Measurements from ENCODE around the gene ZNF619. TPM values are rescaled to one million over a fixed set of nuclear protein-coding genes. Genes with fewer than 3 reads are reported as not detected.

ZNF619 gene
- total and polyA plus RNA-seq, 9 of the 15 experiments (the other 6 are each of a cell fraction or from before 2014, with no cell fraction given): 1.3 to 9.1 (median 6.3) TPM

DNA sequence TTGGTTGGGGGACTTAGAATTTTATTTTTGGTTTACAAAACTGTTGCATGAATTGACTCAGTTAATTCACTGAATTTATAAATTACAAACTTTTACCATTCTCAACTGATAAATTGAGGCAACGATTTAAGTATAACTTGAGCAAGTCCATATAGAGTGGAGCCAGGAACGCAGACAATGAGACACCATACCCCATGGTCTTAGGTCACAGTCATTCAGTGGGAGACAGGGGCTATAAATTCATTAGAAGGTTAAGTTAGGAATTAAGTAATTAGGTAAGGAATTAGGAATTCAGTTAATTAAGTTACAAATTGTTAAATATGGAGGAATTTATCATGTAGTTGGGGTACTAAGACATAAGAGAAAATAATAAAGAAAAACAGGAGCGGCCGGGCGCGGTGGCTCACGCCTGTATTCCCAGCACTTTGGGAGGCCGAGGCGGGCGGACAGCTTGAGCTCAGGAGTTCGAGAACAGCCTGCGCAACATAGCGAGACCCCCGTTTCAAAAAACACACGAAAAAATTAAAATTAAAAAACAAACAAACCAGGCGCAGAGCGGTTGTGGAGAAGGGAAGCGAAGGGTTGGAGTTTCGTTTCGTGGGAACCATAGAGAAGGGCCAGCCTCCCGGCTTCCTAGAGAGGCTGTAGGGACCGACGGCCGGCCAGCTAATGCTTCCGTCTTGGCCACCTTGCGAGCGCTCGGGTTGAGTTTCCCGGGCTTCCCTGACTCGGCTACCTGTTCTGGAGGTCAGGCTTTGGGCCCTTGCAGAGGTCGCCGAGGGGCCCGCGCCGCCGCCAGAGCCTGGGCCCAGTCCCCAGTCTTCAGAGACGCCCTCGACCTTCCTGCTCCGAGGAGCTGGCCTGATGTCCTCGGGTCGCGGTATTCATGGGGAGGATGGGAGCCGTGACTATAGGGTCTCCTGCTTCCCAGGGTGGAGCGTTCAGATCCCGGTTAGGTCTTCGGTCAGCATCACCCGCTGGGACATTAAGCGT lies at the start of gene ZNF619 (continued):
- TF ChIP-seq MAFK (IDR thresholded peaks at IDR 0.05; ENCODE audit: low read length) (no peak), PCBP1 (IDR thresholded peaks at IDR 0.05; ENCODE audit: low read depth, low read length, poor library complexity, severe bottlenecking) (no peak), ZNF282 (CRISPR knock-in tag; IDR thresholded peaks at IDR 0.05) (no peak), RNF219 (CRISPR knock-in tag; IDR thresholded peaks at IDR 0.05) (no peak), SETDB1 (IDR thresholded peaks at IDR 0.05; ENCODE audit: low read length) (no peak), RREB1 (CRISPR knock-in tag; IDR thresholded peaks at IDR 0.05) (no peak), MAZ (CRISPR knock-in tag; conservative IDR thresholded peaks at IDR 0.05 in 1 of 2, IDR thresholded peaks at IDR 0.05 in 1 of 2) (peak in 1 of 2 experiments; percentile 54; a peak in 1 of 4 replicates), ZNF311 (CRISPR knock-in tag; IDR thresholded peaks at IDR 0.05) (no peak), ZNF133 (CRISPR knock-in tag; IDR thresholded peaks at IDR 0.05) (no peak), ZNF551 (CRISPR knock-in tag; IDR thresholded peaks at IDR 0.05) (no peak), CEBPB (tag; IDR thresholded peaks at IDR 0.05) (no peak), ZEB2 (IDR thresholded peaks at IDR 0.05) (0 out of 2 replicates have a peak, but pooled peaks have one; percentile 32)
- TF ChIP-seq, protein P1, sequence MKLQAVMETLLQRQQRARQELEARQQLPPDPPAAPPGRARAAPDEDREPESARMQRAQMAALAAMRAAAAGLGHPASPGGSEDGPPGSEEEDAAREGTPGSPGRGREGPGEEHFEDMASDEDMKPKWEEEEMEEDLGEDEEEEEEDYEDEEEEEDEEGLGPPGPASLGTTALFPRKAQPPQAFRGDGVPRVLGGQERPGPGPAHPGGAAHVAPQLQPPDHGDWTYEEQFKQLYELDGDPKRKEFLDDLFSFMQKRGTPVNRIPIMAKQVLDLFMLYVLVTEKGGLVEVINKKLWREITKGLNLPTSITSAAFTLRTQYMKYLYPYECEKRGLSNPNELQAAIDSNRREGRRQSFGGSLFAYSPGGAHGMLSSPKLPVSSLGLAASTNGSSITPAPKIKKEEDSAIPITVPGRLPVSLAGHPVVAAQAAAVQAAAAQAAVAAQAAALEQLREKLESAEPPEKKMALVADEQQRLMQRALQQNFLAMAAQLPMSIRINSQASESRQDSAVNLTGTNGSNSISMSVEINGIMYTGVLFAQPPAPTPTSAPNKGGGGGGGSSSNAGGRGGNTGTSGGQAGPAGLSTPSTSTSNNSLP (IDR thresholded peaks at IDR 0.05; ENCODE audit: borderline replicate concordance, low read depth, low read length): no peak
- TF ChIP-seq, protein P2, sequence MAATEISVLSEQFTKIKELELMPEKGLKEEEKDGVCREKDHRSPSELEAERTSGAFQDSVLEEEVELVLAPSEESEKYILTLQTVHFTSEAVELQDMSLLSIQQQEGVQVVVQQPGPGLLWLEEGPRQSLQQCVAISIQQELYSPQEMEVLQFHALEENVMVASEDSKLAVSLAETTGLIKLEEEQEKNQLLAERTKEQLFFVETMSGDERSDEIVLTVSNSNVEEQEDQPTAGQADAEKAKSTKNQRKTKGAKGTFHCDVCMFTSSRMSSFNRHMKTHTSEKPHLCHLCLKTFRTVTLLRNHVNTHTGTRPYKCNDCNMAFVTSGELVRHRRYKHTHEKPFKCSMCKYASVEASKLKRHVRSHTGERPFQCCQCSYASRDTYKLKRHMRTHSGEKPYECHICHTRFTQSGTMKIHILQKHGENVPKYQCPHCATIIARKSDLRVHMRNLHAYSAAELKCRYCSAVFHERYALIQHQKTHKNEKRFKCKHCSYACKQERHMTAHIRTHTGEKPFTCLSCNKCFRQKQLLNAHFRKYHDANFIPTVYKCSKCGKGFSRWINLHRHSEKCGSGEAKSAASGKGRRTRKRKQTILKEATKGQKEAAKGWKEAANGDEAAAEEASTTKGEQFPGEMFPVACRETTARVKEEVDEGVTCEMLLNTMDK (IDR thresholded peaks at IDR 0.05; ENCODE audit: borderline replicate concordance, insufficient read depth, low read depth, low read length, poor library complexity, severe bottlenecking): peak; percentile 10

Measured in K562 (cell line).